H4 (cell line): ENCODE data around the gene CDKN2D. TPM values are rescaled to one million over a fixed set of nuclear protein-coding genes. Genes with fewer than 3 reads are reported as not detected.
"Not testable (repeated sequence)": the region's sequence is repeated elsewhere in the genome, so short reads cannot be mapped to it uniquely, and the experiment has no call there.

Experiments used
- DNase-seq: peaks from one replicate; pipeline ENCODE4 v3.0.0-alpha.2; 2015; ENCODE audit warnings: low spot score
- total RNA-seq: library from RNA; depleted of rRNA; stranded (reverse); fragments of >200 nt; shearing (Covaris generic); gene quantifications from 2 replicates; pipeline ENCODE4 v1.2.3, GENCODE V29; 2014

The CDKN2D gene
- total RNA-seq, 1 experiment from 2014 or later, result 5.2 TPM

GRCh38 chr19:10551698-10552301 lies 17.0 kb downstream of the CDKN2D start:
- peak; percentile 43 for DNase-seq

DNA sequence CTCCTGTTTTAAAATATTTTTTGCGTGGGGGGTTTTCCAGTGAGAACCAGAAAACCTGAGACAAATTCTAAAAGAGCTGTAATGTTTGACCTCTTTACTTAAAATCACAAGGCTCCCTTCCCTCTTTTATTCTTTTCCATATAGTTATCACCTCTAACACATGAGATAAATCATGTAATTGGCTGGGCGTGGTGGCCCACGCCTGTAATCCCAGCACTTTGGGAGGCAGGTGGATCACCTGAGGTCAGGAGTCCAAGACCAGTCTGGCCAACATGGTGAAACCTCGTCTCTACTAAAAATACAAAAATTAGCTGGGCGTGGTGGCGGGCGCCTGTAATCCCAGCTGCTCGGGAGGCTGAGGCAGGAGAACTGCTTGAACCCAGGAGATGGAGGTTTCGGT lies 17.8 kb downstream of the CDKN2D start:
- DNase-seq, result not testable (repeated sequence)

GRCh38 chr19:10550336-10550735 lies 18.4 kb downstream of the CDKN2D start:
- no peak for DNase-seq

GRCh38 chr19:10549733-10550132 lies 19.0 kb downstream of the CDKN2D start:
- DNase-seq, result no peak

GRCh38 chr19:10548746-10549276 lies 20.0 kb downstream of the CDKN2D start:
- DNase-seq, result no peak

DNA sequence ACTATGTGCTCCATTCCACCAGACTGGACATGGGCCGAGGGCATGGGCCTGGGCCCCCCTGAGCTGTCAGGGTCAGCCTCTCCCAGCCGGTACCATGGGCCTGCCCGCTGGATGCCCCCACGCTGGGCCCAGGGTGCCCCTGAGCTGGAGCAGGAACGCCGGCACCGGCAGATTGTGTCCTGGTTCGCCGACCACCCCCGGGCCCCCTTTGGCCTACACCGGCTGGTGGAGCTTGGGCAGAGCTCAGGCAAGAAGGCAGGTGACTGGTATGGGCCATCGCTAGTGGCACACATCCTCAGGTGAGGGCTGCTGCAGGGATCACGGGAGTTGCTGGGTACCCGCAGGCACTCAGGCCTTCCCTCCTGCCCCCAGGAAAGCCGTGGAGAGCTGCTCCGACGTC lies 22.0 kb downstream of the CDKN2D start:
- DNase-seq, result no peak

DNA sequence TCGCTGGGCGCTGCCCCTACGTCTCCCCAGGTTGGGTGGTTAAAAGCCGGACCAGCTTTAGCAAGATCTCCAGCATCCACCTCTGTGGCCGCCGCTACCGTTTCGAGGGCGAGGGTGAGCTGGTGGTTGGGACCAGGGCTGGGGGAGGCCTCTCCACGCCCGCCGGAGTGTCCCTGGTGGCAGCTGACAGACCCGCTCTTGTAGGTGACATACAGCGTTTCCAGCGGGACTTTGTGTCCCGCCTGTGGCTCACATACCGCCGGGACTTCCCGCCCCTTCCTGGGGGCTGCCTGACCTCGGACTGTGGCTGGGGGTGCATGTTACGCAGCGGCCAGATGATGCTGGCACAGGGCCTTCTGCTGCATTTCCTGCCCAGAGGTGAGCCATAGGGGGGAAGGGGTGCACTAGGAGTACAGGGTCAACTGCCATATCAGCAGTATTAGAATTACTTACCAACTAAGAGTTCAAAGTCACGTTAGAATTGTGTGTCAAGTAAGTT lies 24.0 kb downstream of the CDKN2D start:
- DNase-seq, result no peak

DNA sequence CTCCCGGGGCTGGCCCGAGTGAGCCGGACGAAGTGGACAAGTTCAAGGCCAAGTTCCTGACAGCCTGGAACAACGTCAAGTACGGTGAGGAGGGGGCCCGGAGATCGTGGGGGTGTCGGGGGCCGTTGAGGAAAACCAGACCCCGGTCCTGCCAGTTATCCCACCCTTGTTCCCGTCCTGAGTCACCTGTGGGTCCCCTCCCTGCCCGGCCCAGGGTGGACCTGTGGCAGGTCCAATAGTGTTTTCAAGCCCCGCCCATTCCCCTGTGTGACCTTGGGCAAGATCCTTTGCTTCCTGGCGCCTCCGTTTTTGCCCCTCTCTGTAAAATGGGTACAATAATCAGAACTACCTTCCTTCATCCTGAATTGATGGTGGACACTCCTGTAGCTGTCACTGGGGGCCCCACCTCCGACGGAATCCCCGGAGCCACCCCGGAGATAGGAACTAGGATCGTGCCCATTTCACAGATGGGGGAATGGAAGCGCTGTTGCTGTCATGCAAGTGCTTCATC lies 24.5 kb downstream of the CDKN2D start:
- no peak for DNase-seq

DNA sequence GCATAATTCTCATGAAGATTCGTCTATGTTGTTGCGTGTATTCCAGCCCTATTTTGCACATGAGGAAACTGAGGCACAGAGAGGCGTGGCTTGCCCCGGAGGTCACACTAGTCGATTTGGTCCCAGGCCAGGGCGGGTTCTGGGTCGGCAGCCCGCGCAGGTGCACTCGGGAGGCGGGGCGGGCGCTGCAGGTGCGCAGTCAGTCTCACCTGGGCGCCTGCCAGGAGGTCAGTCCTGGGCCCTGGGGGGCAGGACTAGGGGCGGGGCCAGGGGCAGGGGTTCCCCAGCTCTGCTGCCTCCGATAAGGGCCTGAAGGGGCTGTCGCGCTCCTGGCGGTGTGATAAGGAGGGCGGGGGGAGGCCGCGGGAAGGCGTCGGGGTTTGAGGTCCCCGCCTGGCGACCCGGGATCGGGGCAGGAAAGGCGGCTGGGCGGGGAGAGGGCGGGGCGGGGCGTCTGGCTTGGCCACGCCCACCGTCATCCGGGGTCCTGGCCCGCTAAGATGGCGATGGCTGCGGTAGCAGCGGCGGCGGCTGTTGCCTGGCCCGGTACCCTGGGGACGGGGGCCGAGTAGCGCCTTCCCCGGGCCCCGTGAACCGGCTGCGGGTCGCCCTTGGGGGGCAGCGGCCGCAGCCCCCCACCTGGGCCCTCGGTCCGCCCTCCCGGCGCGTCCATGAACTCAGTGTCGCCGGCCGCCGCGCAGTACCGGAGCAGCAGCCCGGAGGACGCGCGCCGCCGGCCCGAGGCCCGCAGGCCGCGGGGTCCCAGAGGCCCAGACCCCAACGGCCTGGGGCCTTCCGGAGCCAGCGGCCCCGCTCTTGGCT lies 25.1 kb downstream of the CDKN2D start, which contains the start of gene ATG4D:
Gene ATG4D (plus strand): TSS at position 485 of the 822 bp plus-strand sequence. CDS start 187 bp downstream, at position 672.
- DNase-seq, result no peak

DNA sequence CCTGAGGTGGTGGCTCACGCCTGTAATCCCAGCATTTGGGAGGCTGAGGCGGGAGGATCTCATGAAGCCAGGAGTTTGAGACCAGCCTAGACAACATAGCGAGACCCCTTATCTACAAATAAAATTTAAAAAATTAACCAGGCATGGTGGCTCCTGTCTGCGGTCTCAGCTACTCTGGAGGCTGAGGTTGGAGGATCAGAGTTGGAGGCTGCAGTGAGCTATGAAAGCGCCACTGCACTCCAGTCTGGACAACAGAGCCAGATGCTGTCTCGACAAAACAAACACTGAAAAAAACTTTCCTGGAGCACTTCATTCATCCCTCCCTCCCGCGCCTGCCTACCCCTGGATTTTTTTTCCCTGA lies 25.7 kb downstream of the CDKN2D start:
- no peak for DNase-seq

GRCh38 chr19:10539016-10539415 lies 29.8 kb downstream of the CDKN2D start:
- DNase-seq, result not testable (repeated sequence)

DNA sequence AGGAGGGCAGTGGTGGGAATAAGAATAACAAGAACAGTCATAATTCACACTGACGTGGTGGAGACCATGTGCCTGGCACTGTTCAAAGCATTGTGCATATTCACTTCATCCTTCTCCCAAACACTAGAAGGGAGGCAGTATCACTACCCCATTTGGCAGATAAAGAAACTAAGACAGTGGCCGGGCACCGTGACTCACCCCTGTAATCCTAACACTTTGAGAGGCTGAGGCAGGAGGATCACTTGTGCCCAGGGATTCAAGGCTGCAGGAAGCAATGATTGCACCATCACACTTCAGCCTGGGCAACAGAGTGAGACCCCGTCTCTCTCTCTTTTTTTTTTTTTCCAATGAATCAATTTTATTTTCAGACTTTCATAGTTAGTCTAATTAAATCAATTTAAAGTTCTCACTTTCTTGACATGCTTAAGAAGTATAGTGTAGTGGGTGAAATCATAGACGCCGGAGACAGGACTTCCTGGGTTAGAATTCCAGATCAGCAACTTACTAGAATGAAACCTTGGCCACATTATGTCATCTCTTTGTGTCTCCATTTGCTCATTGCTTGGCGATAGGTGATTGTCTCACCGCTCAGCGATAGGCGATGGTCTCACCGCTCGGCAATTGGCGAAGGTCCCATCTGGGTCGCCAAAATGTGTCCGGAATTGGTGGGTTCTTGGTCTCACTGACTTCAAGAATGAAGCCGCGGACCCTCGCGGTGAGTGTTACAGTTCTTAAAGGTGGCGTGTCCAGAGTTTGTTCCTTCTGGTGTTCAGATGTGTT lies 30.4 kb downstream of the CDKN2D start:
- no peak for DNase-seq

DNA sequence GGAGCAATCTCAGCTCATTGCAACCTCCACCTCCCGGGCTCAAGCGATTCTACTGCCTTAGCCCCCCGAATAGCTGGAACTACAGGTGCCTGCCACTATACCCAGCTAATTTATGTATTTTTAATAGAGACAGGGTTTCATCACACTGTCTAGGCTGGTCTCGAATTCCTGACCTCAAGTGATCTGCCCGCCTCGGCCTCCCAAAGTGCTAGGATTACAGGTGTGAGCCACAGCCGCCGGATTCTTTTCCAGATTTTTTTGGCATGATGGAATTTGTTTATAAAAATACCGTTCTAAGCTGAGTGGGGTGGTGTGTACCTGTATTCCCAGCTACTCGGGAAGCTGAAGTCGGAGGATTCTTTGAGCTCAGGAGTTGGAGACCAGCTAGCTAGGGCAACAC lies 31.1 kb downstream of the CDKN2D start:
- no peak for DNase-seq

DNA sequence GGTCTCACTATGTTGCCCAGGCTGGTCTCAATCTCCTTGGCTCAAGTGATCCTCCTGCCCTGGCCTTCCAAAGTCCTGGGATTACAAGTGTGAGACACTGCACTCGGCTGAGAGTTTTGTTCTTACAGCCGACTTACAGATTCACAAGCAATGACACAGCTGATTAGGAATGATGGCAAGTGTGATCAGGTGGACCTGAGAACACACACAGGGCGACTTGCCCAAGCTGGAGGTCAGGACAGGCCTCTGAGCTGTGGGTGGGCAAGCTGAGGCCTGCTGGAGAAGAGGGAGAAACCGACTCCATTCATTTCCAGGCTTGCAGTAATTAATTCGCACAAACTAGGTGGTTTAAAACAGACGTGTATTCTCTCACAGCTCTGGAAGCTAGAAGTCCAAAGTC lies 33.2 kb downstream of the CDKN2D start:
- DNase-seq, result no peak

DNA sequence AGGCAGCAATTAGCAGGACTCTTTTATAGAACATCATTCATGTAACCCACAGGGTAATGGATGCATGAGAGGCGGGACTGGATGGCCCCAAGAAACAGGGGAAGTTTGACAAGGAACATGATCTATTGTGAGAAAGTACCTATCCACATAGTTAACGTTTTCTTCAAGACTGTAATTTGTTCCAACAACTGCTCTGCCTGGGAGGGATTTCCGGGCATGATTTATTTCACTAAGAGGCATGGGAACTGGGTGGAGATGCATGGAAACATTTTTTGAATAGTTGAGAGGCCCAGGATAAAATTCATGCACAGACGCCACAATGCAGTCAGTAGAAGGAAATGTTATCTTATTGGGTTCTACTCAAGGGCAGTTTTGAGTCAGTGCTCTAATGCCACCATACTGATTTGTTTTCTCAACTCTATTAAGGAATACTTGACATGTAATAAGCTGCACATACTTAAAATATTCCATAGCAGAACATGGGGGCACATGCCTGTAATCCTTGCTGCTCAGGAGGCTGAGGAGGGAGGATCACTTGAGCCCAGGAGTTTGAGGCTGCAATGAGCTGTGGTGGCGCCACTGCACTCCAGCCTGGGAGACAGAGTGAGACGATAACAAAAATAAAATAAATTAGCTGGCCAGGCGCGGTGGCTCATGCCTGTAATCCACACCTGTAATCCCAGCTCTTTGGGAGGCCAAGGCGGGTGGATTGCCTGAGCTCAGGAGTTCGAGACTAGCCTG lies 35.0 kb downstream of the CDKN2D start:
- no peak for DNase-seq

- DNase-seq, result no peak
Observed at GRCh38 chr19:10532457-10532856, 36.3 kb downstream of the CDKN2D start.

- not testable (repeated sequence) for DNase-seq
Observed at GRCh38 chr19:10526887-10527286, 41.9 kb downstream of the CDKN2D start.

DNA sequence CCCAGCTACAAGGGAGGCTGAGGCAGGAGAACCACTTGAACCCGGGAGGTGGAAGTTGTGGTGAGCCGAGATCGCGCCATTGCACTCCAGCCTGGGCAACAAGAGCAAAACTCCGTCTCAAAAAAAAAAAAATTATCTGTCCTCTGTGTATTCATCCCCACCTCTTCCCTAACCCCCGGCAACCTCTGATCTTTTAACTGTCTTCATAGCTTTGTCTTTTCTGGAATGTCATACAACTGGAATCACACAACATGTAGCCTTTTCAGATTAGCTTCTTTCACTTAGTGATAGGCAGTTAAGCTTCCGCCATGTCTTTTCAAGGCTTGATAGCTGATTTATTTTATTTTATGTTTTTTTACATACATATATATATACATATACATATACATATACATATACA lies 43.1 kb downstream of the CDKN2D start:
- no peak for DNase-seq

DNA sequence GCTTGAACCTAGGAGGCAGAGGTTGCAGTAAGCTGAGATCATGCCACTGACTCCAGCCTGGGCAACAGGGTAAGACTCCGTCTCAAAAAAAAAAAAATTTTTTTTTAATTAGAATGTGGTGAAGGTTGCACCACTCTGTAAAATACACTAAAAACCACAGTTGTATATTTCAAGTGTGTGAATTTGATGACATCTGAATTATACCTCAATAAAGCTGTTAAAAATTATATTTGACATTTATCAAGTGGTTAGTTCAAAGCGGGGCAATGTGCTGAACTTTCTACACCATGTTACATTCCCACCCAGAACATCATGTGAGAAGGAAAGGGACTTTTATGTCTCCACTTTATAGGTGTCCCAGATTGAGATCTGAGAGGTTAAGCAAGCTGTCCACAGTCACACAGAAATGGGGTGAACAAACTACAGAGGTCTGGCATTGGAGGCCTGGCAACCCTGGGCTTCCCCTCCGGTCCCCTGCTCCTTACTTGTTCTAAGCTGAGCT lies 45.6 kb downstream of the CDKN2D start:
- DNase-seq, result no peak

DNA sequence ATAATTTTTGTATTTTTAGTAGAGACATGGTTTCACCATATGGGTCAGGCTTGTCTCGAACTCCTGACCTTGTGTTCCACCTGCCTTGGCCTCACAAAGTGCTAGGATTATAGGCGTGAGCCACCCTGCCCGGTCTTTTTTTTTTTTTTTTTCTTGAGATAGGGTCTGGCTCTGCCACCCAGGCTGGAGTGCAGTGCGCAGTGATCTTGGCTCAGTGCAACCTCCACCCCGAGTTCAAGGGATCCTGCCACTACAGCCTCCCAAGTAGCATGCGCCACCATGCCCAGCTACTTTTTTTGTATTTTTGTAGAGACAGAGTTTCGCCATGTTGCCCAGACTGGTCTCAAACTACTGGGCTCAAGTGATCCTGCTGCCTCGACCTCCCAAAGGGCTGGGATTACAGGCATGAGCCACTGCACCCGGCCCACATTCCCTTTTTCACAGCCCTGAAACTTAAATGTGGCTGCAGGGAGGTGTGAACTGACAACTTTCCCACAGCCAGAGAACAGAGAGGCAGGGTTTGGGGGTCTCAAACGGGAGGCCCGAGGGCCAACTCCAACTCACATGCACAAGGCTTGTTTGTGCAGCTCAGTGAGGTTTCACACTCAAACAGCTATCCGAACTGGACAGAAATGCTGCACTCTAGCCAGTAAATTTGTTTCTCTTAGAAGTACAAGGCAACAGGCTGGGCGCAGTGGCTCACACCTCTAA lies 47.2 kb downstream of the CDKN2D start:
- DNase-seq, result no peak
